GM04504 (cell line): ENCODE measurements around the gene RPS6KA4.
A peak's percentile ranks its signal among the peaks of the same experiment; 100 is the strongest.

Source experiments
- DNase-seq: peaks from one replicate; pipeline ENCODE4 v3.0.0-alpha.2; 2012; ENCODE audit warnings: low read depth

RPS6KA4 gene

DNA sequence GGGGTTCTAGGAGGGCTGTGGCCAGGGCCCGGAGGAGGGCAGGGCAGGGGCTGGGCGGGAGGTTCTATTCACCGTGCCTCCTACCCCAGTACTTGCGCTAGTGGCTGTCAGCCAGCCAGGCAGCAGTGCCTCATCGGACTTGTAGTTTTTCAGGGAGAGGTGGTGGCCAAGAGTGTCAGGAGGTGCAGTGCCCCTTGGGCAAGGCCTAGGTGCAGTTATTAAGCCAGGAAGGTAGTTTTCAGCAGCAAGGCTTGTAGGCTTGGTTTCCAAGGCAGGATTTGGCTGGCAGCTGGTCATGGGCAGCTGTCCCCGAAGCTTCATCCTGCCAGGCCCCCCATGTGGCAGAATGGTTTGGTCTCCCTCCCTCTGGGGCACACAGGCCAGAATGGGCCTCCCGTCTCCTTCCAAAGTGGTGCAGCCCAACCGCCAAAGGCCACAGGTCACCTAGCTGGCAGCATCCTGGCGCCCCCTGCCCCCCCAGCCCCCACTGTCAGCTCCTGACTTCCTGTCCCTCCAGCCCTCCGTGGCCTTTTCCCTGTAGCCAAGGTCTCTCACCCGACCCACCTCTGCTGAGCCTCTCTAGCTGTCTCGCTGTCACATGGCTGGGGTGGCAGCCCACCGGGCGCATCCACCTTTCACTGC, 10.5 kb upstream of the RPS6KA4 start:
- DNase-seq = no peak

DNA sequence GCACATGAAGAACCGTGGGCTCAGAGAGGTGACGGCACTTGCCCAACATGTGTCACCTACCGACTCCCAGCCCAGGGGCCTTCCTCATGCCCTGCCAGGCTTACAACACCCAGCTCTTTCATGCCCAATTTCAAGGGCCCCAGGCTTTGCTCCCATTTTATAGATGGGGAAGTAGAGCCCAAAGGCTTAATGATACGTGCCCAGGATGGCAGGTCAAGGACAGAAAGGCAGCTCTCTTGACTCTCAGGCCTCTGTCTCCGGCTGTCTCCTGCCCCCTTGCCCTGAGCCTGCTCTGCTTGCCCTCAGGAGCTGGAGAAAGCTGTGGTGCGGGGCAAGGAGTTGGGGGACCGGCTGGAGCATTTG, 10.0 kb upstream of the RPS6KA4 start:
- no peak for DNase-seq

DNA sequence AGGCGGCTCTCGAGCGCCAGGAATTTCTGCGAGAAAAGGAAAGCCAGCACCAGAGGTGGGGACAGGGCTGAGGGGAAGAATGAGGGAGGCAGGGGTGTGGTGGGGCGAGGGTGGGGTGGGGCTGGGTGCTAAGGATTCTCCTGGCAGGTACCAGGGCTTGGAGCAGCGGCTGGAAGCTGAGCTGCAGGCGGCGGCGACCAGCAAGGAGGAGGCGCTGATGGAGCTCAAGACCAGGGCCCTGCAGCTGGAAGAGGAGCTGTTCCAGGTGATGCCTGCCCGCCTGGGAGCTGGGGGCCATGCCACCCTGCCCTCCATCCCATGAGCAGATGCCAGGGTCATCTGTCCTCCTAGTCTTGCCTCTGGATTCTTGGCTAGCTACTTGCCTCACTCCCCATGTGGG, 9.6 kb upstream of the RPS6KA4 start:
- DNase-seq = no peak

DNA sequence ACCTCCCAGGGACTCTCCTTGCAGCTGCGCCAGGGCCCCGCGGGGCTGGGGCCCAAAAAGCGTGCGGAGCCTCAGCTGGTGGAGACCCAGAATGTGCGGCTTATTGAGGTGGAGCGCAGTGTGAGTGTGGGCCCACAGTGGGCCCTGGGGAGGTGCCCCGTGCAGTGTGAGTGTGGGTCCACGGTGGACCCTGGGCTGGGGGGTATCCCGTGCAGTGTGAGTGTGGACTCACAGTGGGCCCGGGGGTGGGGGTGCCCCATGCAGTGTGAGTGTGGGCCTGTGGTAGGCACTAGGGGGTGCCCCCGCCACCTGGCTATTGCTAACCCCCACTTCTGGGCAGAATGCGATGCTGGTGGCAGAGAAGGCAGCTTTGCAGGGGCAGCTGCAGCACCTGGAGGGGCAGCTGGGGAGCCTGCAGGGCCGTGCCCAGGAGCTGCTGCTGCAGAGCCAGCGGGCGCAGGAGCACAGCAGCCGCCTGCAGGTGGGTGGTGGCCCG, 7.8 kb upstream of the RPS6KA4 start:
- DNase-seq = no peak

DNA sequence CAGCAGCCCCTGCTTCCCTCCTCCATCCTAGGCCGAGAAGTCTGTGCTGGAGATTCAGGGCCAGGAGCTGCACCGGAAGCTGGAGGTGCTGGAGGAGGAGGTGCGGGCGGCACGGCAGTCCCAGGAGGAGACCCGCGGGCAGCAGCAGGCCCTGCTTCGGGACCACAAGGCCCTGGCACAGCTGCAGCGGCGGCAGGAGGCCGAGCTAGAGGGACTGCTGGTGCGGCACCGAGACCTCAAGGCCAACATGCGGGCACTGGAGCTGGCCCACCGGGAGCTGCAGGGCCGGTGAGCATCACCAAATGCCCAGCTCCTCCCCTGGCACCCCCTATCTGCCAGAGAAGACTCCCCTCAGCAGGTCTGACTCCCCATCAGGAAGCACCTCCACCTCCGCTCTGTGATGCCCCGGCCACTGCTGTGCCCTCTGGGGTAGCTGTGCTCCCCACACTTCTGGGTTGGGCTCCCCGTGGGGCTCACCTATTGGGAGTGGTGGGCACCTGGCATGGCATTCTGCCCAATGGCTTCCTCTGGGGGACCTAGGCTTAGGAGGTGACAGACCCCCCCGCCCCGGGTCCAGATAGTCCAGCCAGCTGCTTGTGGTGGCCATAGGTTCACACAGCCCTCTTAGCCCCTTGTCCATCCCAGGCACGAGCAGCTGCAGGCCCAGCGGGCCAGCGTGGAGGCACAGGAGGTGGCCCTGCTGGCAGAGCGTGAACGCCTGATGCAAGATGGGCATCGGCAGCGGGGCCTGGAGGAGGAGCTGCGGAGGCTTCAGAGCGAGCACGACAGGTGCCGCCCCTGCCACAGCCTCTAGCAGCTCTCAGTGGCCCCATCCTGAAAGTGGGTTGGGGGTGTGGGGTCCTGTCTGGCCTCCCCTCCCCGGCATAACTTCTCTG, 6.6 kb upstream of the RPS6KA4 start:
- DNase-seq = no peak

DNA sequence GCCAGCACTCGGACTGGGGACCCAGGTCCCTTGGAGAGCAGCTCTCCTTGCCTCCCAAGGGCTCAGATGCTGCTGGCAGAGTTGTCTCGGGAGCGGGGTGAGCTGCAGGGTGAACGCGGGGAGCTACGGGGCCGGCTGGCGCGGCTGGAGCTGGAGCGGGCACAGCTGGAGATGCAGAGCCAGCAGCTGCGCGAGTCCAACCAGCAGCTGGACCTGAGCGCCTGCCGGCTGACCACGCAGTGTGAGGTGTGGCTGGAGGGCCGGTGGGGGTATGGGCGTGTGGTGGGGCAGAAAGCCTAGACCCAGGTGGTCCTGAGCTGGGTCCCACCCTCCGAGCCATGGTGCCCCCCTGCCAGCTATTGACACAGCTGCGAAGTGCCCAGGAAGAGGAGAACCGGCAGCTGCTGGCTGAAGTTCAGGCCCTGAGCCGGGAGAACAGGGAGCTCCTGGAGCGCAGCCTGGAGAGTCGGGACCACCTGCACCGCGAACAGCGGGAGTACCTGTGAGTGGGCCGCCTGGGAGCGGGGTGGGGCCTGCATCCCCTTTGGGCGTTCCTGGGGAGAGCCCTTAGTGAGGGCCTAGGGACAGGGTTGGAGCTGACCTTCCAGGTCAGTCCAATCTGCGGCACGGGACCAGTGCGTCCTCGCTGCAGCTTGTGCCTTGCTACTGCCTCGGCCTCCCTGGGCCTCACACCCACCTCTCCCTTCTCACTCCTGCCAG, 5.8 kb upstream of the RPS6KA4 start:
- DNase-seq = no peak

DNA sequence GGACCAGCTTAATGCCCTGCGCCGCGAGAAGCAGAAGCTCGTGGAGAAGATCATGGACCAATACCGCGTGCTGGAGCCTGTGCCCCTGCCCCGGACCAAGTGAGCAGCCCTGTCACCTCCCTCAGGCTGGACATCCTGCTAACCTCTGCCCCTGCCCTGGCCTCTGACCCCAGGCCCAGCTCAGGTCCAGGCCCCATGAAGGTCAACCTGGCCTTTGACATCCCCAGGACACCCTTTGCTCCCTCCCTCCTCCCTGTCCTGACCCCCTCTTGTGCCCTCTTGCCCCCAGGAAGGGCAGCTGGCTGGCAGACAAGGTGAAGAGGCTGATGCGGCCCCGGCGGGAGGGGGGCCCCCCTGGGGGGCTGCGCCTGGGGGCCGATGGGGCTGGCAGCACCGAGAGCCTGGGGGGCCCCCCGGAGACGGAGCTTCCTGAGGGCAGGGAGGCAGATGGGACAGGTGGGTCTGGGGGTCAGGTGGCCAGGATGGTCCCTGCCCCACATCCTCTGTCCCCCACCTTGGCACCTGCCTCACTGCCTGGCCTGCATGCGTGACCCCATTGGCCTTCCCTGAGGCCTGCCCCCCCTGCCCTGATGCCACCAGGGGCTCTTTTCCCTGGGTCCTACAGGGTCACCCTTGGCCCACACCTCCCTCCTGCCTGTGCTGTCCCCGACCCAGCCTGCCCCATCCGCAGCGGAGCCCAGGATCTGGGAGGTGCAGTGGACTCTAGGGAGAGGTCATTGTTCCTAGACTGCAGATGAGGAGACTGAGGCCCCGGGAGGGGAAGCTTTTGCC, 5.1 kb upstream of the RPS6KA4 start:
- no peak for DNase-seq

DNA sequence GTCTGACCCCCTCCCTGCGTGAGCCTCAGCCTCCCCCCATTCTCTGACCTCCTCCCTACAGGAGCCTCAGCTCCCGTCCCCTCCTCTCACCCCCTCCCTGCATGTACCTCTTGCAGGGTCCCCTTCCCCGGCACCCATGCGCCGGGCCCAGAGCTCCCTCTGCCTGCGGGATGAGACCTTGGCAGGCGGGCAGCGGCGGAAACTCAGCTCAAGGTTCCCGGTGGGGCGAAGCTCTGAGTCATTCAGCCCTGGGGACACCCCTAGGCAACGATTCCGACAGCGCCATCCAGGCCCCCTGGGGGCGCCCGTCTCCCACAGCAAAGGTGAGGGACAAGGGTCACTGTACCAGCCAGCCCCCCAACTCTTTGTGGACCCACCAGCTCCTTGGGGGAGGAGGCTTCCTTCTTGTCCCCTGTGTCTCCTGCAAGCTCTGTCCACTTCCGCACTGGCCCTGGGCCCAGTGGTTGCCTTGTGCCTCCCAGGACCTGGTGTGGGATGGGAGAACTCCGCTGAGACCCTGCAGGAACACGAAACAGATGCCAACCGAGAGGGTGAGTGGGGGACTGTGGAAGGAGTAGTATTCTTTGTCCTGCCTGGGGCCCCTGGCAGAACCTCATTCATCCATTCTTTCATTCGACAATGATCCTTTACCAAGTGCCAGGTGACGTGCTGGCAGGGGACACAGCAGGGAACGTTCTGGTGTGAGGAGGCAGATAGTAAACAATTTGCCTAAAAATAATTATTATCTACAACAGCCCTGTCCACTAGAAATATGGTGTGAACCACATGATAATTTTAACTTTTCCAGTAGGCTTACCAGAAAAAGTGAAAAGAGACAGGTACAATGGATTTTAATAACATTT, 3.7 kb upstream of the RPS6KA4 start:
- DNase-seq = peak; percentile 52

DNA sequence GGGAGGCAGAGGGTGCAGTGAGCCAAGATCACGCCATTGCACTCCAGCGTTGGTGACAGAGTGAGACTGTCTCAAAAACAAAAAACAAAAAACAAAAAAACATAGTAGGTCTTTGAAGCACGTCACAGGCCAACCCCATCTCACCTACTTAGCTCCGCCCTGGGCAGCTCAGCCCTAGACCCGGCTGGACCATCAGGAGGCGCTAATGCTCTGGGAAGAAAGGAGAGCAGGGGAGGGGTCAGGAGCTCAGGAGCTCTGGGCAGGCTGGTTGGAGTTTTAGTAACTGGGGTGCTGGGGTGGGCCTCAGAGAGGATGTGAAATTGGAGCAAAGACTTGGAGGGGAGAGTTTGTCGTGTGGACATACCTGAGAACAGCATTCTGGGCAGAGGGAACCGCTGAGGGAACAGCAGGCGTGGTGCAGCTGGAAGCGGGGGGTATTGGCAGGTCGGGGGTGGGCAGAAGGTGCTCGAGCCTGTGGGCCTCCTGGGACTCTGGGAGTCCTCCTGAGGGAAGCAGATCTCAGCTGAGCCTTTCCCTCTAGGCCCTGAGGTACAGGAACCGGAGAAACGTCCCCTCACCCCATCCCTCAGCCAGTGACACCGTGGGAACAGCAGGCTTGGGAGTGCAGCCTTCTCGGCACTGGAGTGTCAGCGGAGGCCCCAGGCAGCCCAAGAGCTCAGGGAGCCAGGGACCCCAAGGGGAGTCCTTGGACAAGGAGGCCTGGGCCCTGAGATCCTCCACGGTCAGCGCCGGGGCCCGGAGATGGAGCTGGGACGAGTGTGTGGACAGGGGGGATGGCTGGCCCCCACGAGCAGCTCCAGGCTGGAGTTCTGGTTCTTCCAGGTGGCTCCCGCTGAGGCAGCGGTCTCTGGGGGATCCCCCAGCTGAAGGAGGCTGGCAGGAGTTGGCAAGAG, 2.2 kb upstream of the RPS6KA4 start:
- DNase-seq = no peak

DNA sequence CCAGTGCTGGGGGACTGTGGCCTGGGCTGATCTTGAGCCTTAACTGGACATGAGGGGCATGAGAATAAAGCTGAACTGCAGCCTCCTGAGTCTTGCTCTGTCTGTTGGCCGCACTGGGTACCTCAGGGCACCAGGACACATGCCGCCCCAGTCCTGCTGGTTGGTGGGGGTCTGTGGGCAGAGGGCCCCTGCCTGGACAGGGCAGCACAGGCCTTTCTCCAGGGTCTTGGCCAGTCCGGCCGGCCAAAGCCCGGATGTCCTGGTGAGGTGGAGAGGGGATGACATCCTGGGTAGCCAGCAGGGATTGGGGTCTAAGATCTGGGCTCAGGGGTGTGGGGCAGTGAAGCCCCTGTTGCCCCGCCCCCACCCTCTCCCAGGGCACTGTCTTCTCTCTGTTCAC, 1.5 kb upstream of the RPS6KA4 start:
- no peak for DNase-seq

DNA sequence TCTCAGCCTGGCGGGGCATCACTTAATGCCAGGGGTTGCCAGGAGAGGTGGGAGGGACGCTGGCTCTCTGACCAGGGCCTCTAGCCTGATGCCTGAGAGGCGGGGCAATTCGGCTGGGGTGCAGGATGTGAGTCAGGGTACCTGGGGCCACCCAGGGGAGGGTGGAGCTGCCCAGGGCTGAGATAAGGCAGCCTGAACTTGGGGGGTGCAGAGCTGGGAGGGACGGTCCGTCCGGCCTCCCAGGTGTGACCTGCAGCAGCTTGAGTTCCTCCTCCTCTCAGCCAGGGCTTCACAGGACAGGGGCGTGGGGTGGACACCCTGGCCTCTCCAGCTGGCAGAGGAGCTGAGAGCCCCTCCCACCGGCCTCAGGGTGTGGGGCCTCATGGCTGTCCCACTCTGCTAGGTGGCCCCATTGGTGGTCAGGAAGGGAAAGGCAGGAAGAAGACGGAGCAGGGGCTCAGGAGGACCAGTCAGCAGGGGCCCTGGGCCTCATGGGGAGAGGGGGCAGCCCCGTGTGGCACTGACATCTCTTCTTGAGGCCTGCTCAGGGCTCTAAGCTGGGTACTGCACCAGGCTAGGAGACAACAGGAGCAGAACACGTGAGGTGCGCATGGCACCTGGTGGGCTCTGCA, 942 bp upstream of the RPS6KA4 start:
- no peak for DNase-seq

DNA sequence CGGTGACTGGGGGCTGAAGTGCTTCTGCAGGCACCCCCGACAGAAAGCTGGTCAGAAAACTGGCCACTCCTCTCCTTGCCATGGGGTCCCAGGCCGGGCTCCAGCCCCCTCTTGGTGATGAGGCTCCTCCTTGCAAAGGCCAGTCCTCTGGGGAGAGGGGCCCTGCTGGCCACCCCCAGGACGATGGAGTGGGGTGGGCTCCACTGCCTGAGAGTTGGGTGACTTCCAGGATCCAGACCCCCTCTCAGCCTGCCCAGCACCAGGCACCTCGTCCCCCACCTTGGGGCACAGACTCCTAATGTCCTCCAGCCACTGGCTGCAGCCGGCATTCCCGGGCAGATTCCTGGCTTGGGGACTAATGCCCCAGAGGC, 441 bp upstream of the RPS6KA4 start:
- no peak for DNase-seq

DNA sequence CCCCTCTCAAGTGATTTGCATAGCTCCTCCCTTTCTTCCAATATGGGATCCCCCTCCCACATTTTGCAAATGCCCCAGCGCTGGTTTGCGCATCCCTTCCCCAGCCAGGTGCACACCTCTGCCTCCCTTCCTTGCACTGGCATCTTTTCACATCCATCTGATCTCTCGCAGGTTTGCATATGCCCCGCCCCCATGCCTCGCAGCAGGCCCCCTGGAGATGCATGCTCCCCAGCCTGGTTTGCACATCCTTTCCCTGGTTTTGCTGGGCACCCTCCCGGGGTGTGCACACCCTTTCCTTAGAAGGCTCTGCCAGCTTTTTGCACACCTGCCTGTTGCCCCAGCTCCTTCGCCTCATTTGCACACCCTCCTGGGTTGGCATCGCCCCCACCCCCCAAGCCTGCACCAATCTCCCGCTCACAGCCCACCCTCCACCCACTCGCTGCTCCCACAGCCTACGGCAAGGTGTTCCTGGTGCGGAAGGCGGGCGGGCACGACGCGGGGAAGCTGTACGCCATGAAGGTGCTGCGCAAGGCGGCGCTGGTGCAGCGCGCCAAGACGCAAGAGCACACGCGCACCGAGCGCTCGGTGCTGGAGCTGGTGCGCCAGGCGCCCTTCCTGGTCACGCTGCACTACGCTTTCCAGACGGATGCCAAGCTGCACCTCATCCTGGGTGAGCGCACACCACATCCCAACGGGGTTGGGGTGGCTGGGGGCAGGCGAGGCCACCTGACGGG, 917 bp downstream of the RPS6KA4 start:
- DNase-seq = no peak

DNA sequence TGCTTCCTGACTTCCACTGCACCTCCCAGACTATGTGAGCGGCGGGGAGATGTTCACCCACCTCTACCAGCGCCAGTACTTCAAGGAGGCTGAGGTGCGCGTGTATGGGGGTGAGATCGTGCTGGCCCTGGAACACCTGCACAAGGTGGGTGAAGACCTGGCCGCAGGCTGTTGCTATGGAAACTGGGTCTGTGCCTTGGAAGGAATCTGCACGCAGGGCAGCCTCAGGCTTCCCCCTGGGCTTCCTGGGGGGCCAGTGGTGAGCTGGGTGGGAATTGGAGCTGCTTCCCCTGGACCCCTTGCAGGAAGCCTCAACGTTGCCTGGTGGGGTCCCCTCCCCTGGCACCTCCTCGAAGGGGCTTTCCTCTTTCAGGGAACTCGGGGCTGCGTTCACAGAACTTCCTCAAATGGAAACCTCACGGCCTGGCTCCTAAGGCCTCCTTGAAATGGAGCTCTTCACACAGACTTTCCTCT, 1.5 kb downstream of the RPS6KA4 start:
- no peak for DNase-seq

DNA sequence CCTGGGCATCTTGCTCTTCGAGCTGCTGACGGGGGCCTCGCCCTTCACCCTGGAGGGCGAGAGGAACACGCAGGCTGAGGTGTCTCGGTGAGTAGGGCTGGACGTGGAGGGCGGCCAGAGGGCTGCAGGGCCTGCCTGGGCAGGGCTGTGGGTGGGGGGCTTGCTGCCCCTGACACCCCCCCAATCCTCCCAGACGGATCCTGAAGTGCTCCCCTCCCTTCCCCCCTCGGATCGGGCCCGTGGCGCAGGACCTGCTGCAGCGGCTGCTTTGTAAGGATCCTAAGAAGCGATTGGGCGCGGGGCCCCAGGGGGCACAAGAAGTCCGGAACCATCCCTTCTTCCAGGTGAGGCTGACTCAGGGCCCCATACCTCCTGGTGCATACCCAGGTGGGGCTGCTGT, 2.7 kb downstream of the RPS6KA4 start:
- no peak for DNase-seq

DNA sequence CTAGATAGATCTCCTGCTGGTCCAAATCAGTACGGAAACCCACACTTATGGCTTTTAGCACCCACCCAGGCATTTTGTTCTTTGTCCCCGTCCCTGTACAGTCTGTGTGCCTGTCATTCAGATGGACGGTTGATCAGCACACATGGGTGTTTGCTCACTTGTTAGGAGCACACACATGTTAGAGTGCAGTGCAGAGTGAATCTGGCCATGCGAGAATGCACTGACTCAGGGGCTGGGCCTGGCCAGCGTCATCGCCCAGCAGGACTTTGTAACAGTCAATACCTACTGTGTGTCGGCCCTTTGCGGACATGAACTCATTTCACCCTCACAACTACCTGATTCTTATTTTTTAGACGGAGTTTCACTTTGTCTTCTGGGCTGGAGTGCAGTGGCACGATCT, 3.4 kb downstream of the RPS6KA4 start:
- no peak for DNase-seq

DNA sequence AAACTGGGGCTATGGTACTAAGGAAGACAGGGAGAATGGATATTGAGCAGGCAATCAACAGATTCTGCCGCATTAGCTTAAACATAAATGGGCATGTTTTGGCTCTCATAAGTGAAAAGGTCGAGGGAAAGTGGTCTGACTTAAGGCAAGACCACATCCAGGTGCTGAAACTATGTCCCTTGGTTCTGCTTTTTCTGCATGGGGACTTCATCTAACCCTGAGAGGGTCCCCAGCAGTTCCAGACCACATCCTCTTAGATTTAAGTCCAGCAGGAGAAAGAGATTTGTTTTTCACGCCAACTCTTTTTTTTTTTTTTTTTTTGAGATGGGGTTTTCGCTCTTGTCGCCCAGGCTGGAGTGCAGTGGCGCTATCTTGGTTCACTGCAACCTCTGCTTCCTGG, 5.5 kb downstream of the RPS6KA4 start:
- DNase-seq = no peak

DNA sequence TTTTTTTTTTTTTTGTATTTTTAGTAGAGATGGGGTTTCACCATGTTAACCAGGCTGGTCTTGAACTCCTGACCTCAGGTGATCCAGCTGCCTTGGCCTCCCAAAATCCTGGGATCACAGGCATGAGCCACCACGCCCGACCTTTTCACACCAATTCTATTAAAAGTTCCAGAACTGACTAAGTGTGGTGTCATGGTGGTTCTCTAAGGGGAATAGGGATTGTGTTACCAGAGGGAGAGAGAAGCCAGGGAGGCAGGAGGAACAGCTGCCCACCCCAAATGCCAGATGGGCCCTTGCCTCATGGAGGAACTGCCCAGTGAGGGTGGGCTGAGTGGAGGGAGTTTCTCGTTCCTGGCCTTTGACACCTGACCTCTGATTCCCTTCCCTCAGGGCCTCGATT, 5.9 kb downstream of the RPS6KA4 start:
- no peak for DNase-seq

DNA sequence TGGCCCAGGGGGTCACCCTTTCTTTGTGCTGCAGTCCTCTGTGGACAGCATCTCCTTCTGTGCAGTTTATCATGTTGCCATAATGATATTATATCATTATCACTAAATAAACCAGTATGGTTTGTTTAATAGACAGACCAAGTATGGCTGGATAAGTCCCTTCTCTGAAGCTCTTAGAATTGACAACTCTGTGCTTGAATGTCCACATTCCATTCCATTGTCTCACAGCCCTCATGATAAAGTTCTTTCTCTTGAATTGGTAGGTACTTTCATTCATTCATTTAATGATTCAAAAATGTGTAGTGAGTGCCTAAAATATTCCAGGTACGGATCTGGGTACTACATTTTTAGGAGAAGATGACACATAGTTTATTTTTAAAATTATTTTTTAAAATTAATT, 7.8 kb downstream of the RPS6KA4 start:
- no peak for DNase-seq
